HCT116 (cell line): ENCODE results near the gene ALAS2.

ENCODE experiments used
- CBX3 ChIP-seq: IDR thresholded peaks from 2 replicates; pipeline ENCODE4 v1.6.1; 2012; ENCODE audit warnings: low read depth
- EGR1 ChIP-seq: IDR thresholded peaks from 2 replicates; pipeline ENCODE4 v1.6.1; 2012; ENCODE audit warnings: low read depth
- EZH2 ChIP-seq: fragments of 200-600 bp; sonication (generic); IDR thresholded peaks from 2 replicates; pipeline ENCODE4 v1.6.1; 2017; ENCODE audit warnings: antibody characterized with exemption, mixed run types
- EZH2phosphoT487 ChIP-seq: fragments of 200-600 bp; IDR thresholded peaks from 2 replicates; pipeline ENCODE4 v1.6.1; 2018; ENCODE audit warnings: antibody characterized with exemption, borderline replicate concordance
- JUND ChIP-seq: IDR thresholded peaks from 2 replicates; pipeline ENCODE4 v1.6.1; 2012
- POLR2A ChIP-seq: IDR thresholded peaks from 2 replicates; pipeline ENCODE4 v1.7.0; 2011; ENCODE audit warnings: borderline replicate concordance; ENCODE audit not compliant: insufficient read depth, insufficient read length; ENCODE audit errors: extremely low read depth
- POLR2AphosphoS5 ChIP-seq: IDR thresholded peaks from 2 replicates; pipeline ENCODE4 v1.6.1; 2011; ENCODE audit warnings: mild to moderate bottlenecking, low read depth, low read length, moderate library complexity
- RAD21 ChIP-seq: IDR thresholded peaks from 2 replicates; pipeline ENCODE4 v1.6.1; 2012; ENCODE audit warnings: low read depth, mild to moderate bottlenecking
- SIN3A ChIP-seq: IDR thresholded peaks from 2 replicates; pipeline ENCODE4 v1.6.1; 2012; ENCODE audit warnings: low read depth
- SP1 ChIP-seq: IDR thresholded peaks from 2 replicates; pipeline ENCODE4 v1.6.1; 2012; ENCODE audit warnings: low read depth
- YY1 ChIP-seq: IDR thresholded peaks from 2 replicates; pipeline ENCODE4 v1.6.1; 2011; ENCODE audit warnings: low read length, low read depth, moderate library complexity, mild to moderate bottlenecking; ENCODE audit not compliant: insufficient replicate concordance; ENCODE audit errors: extremely low read depth
- TF ChIP-seq, protein P1 (sequence below), 3 experiments: fragments of 200-600 bp in 1 of 3; sonication (generic) in 1 of 3; IDR thresholded peaks in 2 of 3; conservative IDR thresholded peaks in 1 of 3; 2 replicates each; pipeline ENCODE4 v1.5.1; 2012 to 2017; ENCODE audit warnings: low read depth in 2 of 3, low read length in 2 of 3, antibody characterized with exemption in 1 of 3, borderline replicate concordance in 1 of 3, control low read depth in 1 of 3, mild to moderate bottlenecking in 1 of 3, mixed read lengths in 1 of 3, mixed run types in 1 of 3, moderate library complexity in 1 of 3; ENCODE audit not compliant: insufficient read depth in 1 of 3

DNA sequence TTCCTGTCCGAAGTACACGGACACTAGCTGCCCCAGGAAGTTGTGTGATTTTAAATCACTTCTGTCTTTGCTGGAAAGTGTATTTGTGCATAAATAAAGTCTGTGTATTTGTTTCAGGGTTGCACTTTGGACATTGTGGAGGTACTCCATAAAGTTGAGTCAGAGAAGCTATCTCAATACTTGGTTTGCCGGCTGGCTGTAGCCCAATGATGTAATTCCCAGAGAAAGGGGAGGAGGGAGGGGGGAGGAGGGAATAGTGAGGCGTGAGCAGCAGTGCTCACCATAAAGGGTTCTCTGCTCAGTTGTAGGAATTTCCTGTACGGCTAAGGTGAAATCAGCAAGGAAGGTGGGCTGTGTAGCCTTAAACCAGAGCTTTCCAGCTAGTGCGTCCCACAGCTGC, 23.1 kb downstream of the ALAS2 start:
- TF ChIP-seq SP1 (no peak), EZH2 (no peak), EZH2phosphoT487 (no peak), CBX3 (no peak), POLR2A (no peak), YY1 (no peak), JUND (no peak), POLR2AphosphoS5 (no peak), EGR1 (no peak), SIN3A (no peak), RAD21 (no peak)
- TF ChIP-seq, protein P1, sequence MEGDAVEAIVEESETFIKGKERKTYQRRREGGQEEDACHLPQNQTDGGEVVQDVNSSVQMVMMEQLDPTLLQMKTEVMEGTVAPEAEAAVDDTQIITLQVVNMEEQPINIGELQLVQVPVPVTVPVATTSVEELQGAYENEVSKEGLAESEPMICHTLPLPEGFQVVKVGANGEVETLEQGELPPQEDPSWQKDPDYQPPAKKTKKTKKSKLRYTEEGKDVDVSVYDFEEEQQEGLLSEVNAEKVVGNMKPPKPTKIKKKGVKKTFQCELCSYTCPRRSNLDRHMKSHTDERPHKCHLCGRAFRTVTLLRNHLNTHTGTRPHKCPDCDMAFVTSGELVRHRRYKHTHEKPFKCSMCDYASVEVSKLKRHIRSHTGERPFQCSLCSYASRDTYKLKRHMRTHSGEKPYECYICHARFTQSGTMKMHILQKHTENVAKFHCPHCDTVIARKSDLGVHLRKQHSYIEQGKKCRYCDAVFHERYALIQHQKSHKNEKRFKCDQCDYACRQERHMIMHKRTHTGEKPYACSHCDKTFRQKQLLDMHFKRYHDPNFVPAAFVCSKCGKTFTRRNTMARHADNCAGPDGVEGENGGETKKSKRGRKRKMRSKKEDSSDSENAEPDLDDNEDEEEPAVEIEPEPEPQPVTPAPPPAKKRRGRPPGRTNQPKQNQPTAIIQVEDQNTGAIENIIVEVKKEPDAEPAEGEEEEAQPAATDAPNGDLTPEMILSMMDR (IDR thresholded peaks at IDR 0.05 in 2 of 3, conservative IDR thresholded peaks at IDR 0.05 in 1 of 3; ENCODE audit: borderline replicate concordance in 1 of 3, insufficient read depth in 1 of 3, low read depth in 2 of 3, low read length in 2 of 3) = no peak
